Limb (tissue), 2 donors: ENCODE data around the gene SIVA1.

ENCODE experiments used
- DNase-seq, 2 donors: peaks; one replicate each; pipeline ENCODE4 v3.0.0-alpha.2; 2016; ENCODE audit errors: extremely low spot score in 2 of 2

The SIVA1 gene

DNA sequence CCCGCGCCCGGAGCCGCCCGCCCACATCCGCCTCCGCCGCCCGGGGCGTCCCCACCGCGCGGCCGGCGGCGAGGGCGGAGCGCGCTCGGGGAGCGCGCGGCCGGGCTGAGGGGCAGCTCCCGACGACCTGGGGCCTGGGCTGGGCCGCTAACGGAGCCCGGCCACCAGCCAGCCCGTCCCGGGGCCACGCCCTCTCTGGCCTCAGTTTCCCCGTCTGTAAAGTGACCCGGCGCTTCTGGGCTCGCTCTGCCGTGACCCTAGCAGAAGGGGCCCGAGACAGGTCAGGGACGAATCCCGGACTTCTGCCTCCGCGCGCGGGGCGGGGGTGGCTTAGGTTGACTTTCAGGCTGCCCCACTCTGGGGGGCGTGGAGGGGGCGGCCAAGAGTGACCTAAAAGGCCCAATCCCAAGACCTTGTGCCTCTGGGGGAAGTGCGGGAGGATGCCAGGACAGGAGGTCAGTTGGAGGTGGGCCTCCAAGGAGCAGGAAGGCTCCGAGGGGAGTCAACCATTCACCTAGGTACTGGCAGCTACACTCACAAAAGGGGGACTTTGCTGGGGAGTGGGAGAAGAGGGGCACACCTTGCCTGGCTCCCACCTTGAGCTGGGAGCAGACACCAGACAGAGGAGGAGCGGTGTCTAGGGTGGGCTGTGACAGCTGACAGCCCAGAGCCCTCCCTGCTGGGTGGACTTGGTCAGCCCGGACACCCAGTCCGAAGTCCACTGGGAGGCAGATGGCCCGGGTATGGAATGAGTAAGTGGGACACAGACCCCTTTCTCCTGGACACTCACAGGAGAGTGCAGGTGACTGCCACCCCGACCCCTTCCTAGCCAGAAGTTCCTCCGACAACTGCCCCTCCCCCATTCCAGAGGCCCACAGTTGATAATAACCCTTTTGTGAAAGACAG, 43.1 kb downstream of the SIVA1 start:
- DNase-seq, result peak in 1 of 2 donors; percentile 78

DNA sequence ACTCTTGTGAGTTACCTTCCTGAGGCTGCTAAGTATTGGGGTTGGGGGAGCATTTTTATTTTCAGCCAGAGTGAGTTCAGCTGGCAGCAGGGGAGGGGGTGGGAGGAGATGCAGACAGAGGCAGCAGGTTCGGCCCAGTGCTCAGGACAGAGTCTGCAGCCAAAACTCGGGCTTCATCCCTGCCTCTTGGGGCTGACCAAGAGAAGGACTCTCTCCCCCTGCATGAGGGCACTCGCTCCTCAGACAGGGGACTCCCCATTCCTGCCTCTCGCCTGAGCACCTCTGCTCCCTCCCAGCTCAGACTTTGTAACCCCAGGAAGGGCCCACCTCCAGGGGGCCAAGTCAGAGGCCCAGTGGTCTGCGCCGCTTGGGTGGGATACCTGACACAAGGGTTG, 43.7 kb downstream of the SIVA1 start:
- no peak for DNase-seq

DNA sequence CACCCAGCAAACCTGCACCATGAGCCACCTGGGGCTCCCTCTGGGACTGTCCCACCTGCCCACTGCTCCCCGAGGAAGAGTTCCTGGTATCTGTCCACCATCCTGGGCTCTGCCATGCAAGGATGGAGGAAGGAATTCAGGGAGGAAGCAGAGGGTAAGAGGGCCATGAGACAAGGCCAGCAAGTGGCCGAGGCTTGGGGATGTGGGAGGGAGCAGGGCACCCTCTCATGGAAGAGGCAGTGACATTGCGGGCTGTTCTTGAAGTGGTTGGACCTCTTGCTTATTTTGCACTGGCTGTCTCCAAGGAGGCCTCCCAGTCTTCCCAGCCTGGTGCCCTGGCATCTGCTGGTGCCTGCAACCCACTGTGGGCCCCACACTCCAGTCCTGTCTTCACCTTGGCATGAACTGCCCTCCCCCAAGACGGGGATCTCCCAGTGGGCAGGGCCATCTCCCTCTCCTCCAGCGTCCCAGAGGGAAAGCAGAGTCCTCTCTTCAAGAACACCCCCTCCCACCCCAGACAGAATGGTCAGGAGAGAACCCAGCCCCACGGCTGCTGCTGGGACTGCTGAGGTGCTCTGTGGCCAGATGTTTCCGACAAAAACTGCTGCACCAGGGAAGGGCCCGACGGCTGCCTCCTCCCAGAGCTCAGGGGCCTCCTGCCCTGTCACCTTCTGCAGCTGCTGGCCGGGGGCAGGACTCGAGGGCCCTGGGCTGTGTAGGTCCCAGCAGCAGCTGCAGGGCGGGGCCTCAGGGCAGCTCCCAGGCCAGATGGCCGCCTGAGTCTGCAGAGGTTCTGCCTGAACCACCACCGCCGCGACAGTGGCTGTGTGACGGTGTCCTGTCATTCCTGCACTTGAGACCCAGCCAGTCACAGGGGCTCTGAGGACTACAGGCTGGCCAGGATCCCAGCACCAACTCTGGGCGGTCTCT, 44.4 kb downstream of the SIVA1 start:
- peak in 1 of 2 donors; percentile 18 for DNase-seq

DNA sequence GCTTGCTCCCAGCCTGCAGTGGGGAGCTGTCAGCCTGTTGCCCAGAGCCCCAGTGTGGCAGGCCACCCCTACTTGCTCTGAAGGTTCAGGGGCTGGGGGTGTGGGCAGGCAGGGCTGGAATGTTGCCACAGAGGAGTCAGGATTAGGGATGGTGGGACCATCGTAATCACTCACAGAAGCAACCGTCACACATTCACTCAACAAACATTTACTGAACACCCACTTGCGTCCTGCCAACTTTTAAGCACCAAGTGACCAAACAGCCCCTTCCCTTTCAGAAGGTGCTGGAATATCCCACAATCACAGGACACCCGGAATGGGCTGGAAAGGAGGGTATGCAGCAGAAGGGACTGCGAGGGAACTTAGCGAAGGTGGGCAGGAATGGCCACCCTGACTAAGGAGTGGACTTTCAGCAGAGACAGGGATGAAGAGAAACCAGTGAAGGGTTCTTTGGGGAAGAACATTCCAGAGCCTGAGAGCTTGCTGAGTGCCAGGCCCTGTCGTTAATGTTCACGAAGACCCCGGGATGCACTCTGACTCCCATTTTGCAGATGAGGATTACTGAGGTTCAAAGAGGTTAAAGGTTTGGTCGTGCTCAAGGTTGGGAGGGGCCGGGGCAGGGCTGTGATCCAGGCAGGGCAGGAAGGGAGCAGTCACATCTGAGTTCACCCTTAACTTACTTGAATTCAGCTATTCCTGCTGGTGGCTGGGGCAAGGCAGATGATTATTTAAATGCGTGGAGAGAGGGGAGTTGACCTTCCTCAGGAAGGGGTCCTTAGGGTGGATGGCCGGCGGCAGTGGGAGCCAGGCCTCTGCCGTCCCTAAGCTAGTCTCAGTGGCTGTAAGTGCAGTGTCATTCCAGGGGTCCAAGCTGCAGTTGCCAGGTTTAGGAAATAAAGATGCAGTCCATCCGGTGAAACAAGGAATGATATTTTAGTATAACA, 45.6 kb downstream of the SIVA1 start:
- DNase-seq, result no peak

DNA sequence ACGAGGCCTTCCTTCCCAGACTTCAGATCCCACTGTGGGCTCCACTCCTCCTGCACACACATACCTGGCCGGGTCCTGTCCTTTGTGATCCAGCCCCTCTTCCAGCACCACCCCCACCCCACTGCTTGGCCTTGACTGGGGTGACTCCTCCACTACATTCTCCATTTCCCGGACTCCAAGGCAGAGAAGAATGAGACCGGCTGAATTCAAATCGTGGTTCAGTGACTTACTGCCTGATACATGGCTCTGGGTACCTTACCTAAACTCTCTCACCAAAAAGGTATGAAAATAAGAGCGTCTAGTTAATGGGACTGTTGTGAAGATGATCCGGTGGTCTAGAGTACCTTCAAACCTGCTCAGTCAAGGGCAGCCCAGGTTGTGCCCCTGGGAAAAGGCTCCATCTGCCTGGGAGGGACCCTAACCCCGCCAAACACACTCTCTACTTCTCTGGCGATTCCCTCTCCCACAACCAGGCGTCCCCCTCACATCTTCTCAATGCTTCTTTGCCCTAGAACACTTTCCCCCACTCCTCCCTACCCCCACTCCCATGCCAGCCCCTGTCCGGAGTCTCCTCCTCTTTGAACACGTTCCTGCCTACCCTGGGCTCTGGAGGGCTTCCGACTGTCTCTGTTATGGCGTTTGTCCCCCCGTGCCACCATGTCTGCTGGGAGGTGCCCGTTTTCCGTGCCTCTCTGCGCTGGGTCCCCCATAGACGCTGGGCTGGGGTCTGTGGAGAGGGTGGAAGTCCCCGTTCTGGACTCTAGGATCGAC, 46.5 kb downstream of the SIVA1 start:
- DNase-seq, result peak; percentile 52 to 74

DNA sequence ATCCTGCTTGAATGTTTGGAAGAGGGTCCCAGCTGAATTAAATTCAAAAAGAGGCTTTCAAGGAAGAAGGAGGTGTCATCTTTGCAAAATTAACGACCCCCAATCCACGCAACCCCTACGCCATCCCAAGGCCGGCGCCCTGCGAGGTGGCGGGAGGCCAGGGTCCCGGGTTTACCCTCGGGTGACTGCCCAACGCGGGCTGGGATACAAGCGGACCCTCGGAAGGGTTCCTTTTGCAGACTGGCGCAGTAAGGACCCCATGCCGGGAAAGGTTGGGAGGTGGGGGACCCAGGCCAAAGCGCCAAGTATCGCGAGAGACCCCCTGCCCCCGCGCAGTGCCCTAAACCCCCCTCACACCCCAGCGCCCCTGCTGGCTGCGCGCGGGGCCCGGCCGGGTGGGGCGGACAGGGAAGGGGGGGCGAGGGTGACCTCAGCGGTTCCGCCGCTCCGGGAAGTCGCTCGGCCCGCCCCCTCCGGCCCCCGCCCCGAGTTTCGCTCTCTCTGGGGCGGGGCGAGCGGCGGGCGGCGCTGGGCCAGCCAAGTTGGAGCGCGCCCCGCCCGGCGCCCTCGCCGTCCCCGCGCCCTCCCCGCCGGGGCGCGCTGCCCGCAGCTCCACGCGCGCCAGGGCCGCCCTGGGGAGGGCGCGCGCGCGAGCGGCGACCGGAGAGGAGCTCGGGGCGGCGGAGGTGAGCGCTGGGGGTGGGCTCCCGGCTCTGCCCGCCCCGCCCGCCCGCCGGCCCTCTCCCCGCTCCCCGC, 47.2 kb downstream of the SIVA1 start:
- peak; percentile 79 to 89 for DNase-seq

DNA sequence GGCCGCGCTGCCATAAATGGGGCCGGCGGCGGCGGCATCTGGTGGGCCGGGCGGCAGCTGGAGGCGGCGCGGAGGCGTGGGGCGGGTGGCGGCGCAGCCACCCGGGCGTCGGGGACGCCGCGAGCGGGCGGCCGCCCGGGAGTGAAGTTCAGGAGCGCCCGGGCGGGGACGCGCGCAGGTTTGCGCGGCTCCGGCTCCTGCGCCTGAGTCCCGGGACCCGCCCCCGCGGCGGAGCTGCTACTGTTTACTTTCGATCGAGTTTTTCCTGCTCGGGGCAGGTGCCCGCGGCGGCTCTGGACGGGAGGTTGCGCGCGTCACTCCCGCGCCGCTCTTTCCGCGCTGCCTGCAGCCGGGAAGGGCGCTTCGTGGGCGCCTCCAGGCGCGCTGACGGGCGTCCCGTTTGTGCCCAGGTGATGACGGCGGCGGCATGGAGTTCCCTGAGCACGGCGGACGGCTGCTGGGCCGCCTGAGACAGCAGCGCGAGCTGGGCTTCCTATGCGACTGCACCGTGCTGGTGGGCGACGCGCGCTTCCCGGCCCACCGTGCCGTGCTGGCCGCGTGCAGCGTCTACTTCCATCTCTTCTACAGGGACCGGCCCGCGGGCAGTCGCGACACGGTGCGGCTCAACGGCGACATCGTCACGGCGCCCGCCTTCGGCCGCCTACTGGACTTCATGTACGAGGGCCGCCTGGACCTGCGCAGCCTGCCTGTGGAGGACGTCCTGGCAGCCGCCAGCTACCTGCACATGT, 48.0 kb downstream of the SIVA1 start, which contains the start of gene ZBTB42:
Gene ZBTB42, plus strand, starts transcription at position 331 of the 749 bp plus-strand sequence. Its CDS starts 97 bp downstream, at position 428.
- DNase-seq, result peak in 1 of 2 donors; percentile 71

DNA sequence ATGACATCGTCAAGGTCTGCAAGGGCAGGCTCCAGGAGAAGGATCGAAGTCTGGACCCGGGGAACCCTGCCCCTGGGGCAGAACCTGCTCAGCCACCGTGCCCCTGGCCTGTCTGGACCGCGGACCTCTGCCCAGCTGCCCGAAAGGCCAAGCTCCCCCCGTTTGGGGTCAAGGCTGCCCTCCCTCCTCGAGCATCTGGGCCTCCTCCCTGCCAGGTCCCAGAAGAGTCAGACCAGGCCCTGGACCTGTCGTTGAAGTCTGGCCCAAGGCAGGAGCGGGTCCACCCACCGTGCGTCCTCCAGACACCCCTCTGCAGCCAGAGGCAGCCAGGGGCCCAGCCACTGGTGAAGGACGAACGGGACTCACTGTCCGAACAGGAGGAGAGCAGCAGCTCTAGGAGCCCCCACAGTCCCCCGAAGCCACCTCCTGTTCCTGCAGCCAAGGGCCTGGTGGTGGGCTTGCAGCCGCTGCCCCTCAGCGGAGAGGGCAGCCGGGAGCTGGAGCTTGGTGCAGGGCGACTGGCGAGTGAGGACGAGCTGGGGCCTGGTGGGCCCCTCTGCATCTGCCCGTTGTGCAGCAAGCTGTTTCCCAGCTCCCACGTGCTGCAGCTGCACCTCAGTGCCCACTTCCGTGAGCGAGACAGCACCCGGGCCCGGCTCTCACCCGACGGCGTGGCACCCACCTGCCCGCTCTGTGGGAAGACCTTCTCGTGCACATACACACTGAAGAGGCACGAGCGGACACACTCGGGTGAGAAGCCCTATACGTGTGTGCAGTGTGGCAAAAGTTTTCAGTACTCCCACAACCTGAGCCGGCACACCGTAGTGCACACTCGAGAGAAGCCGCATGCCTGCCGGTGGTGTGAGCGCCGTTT, 48.8 kb downstream of the SIVA1 start:
- DNase-seq, result no peak

DNA sequence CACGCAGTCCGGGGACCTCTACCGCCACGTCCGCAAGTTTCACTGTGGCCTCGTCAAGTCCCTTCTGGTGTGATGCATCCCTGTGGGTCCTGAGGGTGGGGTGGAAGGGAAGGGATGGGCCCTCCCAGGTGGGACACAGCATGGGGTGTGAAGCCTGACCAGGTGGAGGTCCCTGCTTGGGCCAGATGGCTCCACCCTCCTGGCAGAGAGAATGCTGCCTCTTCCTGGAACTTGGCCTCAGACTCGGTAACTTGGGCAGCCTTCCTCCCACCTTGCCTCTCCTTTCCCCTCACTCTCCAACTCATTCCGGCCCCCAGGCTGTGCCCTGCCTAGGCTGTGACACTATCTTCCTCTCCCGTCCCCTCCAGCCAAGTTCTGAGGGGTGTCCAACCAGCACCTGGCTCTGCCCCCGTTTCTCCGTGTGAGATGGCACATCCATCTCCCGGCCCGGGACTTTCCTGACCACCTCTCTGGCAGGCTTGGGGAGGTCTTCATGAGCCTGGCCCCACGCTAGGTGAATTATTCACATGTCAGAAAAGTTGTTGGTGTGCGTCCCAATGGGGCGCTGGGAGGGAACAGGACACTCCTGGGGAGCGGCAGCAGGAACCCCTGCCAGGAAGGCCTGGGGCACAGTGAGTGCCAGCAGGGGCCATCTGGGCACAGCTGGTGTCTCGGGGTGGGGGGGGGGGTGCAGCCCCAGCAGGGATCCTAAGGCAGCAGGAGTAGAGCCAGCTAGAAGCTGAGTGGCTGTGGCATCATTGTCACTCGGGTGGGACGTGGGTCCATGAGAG, 49.6 kb downstream of the SIVA1 start:
- no peak for DNase-seq

DNA sequence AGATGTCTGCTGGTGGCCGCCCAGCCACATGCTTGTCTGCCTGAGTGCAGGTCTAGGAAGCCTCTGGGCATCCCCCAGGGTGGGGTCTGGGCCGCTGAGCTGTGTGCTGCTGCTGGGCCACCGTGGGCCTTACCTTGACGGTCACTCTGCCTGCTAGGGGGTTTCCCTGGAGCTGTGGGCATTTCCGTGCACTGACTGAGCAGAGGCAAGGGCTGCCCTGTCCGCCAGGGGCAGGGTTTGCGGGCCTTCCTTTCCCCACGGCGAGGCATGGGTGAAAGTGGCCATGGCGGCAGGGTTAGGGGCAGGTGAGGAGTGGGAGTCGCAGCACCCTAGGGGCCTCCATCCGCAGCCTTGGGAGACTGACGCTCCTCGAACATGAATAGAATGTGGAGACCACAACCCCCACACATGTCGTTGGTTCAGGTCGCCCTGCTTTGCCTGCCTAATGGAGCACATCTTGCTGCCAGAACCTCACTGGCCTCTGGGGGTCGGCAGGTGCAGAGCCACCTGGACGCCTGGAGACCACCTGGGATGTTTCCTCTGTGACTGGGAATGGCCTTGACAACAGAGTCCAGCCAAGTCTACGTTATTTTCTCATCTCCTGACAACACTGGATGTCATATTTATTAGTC, 50.4 kb downstream of the SIVA1 start:
- DNase-seq, result no peak

DNA sequence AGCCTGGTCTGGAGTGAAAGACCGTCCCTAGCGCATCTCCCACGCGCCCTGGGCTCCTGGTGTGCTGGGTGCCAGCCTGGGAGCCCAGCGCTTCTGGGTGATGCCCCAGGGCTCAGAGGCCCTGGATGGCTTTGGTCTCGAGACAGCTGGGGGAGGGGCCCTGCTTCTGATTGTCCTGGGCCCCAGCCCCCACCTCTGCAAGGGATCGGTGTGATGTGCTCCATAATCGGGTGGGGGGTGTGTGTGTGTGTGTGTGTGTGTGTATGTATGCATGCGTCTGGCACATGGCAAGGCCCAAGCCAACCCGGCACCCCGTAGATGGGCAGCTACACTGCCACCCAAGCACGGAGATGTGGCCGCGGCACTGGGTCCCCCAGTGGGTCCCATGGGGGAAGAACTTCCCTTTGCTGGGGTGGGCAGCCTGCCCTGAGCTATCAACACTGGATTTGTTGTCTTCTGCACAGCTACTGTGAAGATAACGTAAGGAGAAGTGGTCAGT, 51.0 kb downstream of the SIVA1 start:
- peak in 1 of 2 donors; percentile 28 for DNase-seq

DNA sequence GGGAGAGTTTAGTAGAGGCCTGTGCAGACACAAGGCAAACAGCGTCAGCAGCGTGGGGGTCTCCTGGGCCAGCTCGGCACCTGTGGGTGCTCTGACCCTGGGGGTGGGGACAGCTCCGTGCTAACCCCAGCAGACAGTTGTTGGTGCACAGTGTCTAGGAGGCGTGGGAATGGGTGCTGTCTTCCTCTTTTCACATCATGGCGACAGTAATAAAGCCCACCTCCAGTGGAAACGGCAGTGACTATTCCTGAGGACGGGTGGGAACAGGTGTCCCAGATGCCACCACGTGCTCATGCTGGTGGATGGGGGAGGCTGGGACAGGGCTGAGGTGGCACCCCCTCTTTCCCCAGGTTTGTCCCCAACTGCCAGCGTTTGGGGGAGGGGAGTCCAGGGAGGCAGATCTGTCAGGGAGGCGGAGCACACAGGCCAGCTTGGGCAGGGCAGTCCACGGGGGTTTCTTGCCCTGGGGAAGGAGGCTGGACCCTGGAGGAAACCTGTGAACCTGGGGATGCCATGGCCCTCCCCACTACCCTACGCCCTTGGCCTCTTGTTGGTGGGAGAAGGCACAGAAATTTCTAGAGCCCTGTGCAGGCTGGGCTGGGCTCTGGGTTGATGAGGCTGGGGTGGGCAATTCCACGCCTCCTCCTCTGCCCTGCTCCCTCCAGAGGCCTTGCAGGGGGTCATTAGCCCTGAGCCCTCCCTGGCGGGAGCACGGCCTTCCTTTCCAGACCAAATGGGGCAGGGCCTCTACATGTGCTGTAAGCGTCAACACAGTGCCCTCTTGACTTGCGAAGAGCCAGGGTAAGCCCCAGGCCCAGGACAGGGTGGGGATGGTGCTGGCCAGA, 51.8 kb downstream of the SIVA1 start:
- peak in 1 of 2 donors; percentile 28 for DNase-seq

DNA sequence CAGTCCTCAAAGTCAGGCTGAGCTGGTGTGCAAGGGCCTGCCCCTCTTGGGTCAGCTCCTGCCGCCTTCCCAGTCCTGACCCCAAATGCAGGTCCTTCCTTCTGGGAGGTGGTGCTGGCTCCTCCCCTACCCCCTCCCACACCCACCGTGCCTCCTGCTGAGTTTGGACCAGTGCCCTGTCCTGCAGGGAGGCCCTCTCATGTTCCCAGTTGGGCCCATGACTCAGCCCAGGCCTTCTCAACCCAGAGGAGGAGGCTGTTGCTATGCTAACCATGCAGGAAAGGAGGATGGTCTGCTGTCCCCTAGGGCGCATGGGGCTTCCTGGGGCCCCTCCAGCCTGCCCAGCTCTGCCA, 52.4 kb downstream of the SIVA1 start:
- DNase-seq, result peak in 1 of 2 donors; percentile 37

DNA sequence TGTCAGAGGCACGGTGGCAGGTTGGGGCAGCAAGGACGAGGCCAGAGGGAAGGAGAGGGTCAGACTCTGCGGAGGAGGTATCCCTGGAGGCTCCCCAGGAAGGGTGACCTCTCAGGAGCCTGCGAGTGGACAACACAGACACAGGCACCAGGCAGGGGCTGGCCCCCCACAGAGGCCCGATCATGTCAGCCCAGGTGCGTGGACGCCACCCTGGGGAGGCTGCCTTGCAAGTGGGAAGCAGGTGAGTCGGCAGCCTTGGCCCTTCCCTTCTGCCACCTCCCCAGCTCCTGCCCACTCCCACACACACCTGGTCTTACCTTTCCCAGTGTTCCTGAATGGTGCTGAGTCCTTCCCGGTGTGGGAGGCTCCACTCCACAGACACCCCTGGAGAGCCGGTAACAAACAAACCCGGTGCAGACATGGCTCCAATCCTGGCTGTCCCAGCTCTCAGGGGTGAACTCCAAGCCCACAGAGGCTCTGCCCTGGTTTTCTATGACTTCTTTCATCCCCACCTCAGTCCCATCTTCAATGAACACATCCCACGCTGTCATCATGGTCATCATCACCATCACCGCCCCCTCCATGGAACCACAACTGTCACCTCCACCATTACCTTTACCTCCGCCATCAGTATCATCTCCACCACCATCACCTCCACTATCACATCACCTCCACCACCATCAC, 53.1 kb downstream of the SIVA1 start:
- no peak for DNase-seq
